ENCODE results near the gene IER3IP1. TPM values are rescaled to one million over a fixed set of nuclear protein-coding genes. Genes with fewer than 3 reads are reported as not detected.
"Not testable (repeated sequence)": the region's sequence is repeated elsewhere in the genome, so short reads cannot be mapped to it uniquely, and the experiment has no call there.

IER3IP1 gene
- total RNA-seq, result 12.6 and 13.2 TPM in 2 replicates

- intact Hi-C loops (cut with micrococcal nuclease), result loop anchor here (1.0 to 10.0 kb wide), 5 partner anchors 26 to 1359 kb away; partner anchors contain the start of genes CTIF, HDHD2, KATNAL2 and PIAS2
Observed at GRCh38 chr18:47175898-47176575, at the start of gene IER3IP1. IER3IP1 (minus strand) TSS chr18:47176364; CDS start chr18:47176277, 87 bp downstream.

DNA sequence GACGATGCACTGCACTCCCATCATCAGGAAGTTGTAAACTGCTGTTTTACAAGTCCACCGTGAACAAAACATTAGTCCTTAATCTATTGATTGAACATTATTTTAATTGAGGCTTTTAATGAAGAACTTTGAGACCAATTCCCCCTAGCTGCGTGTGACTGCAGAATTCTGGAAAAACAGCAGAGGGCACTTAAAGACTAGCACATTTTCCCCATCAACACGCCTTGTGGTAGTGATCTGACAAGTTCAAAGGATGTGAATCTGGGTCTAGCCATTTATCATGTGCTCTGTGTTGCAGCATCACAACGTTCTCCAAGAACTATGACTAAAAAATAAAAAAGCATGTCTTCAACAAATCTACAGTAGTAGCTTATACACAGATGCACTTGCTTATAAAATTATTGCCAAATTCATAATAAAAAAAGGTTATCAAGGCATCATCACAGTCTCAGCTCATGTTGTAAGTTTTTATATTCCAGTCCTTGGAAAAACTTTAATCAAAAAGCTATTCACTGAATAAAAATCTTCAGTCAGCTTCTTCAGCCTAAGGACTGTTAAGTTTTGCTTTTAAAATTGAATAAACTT lies 39.5 kb upstream of the IER3IP1 start:
- intact Hi-C loops (cut with micrococcal nuclease), result loop anchor here (1.0 kb wide), 2 partner anchors 534 to 539 kb away; no protein-coding TSS in a partner anchor

GRCh38 chr18:47209171-47209570 lies 33.0 kb upstream of the IER3IP1 start:
- intact Hi-C loops (cut with micrococcal nuclease), result no loop called here

GRCh38 chr18:47206945-47207637 lies 30.9 kb upstream of the IER3IP1 start:
- intact Hi-C loops (cut with micrococcal nuclease), result no loop called here

DNA sequence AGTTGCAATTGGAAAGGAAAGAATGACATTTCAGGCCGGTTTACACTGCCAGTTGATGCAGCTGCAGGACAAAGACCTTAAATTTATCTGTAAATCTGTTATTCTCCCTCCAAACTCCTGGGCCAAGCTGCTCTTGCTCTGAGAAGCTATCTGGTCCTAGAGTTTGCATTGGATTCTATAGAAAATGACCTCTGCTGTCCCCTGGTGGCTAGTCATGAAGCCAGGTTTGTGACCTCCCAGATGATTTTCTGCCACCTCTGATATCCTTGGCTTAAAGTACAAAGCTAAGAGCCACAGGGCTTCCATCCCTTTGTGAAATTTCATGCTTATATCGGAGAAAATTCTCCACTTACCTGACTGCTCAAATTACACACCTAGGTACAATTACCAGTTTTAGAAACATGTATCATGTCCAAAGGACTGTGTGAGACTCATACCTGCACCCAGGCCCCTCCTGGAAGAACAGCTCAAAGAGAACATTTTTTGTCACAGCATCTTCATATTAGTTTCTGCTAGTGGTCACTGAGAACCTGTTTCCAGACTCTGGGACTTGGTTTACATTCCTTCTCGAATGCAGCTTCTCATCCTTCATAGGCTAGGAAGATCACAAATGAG lies 28.9 kb upstream of the IER3IP1 start:
- intact Hi-C loops (cut with micrococcal nuclease), result loop anchor here (1.0 kb wide), 2 partner anchors 105 to 155 kb away; no protein-coding TSS in a partner anchor

DNA sequence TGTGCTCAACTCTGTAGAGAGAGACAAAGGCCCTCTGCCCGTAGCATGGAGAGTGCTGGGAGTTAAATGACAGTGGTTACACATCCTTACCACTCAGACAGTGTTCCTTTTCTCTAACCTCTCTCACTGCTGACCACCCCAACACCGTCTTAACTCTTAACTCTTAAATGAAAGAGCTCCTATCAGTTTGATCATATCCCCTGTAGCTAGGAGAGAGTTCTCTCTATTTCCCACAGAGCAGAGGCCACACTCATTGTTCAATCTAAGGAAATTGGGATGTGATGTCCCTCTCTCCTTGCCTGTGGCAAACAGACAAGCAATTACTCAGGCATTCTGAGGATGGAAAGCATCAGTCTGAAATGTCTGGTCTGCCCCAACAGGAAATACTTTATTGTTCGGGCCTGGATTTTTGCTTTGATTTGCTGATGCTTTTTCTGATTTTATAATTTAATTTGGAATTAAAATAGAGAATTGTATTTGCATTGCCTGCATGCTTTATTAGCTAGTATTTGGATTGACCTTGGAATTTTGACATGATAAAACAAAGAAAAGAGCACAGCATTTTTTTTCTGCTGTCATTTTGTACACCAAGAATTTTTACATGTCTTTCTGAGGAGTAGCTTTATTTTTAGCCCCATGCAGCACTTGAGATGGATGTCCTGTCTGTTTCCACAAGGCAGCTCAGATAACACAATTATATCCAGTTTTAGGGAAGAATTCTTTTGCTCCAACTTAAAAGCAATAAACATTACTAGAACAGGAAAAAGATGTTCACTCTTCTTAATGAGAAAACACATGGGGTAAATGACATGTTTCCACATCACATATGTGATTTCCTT lies 27.7 kb upstream of the IER3IP1 start:
- intact Hi-C loops (cut with micrococcal nuclease), result no loop called here

GRCh38 chr18:47195961-47196360 lies 19.8 kb upstream of the IER3IP1 start:
- intact Hi-C loops (cut with micrococcal nuclease), result not testable (repeated sequence)

GRCh38 chr18:47191961-47192360 lies 15.8 kb upstream of the IER3IP1 start:
- intact Hi-C loops (cut with micrococcal nuclease), result no loop called here

DNA sequence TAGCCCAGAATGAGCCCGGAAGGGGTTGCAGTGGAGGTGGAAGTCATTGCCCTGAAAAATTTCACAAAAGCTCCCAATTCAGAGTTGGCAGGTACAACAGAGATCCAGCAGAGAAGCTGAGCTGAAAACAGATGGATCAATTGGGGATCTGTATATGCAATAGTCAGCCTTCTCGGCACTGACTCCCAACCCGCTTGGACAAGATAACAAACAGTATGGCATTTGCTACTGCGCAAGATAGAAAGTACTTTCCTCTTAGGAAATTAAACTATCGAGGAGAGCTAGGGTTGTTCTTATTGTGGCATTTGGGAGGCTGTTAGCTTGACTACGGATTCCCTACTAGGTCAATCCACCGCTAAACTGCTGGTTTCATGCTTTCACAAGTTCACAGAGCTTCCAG lies 11.6 kb upstream of the IER3IP1 start:
- intact Hi-C loops (cut with micrococcal nuclease), result no loop called here

DNA sequence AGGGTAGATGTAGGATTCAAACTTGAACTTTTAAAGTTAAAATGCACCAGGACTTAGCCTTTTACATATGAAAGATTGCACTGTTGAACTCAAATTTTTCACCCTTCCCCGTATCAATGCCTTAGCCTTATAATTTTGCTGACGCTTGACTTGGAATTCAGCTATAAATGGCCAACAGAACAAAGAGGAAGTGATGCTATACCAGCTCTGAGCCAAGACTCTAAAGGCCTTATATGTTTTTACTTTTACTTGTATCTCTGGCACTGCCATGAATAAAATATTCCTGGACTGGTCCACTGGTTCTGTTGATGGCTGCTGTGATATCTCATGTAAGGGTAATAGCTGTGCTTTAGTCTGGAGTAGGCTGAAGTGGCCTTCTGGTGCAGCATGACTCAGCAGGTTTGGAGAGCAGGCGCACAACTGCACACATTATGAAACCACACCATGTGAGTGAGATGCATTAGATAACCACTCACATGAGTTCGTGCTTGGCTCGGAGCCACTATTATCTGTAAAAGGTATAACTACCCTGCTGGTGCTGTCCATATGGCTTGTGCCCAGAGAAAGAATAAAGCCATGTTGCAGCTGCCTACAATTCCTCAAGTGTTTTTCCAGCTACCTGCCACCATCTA lies 8.4 kb upstream of the IER3IP1 start:
- intact Hi-C loops (cut with micrococcal nuclease), result no loop called here

DNA sequence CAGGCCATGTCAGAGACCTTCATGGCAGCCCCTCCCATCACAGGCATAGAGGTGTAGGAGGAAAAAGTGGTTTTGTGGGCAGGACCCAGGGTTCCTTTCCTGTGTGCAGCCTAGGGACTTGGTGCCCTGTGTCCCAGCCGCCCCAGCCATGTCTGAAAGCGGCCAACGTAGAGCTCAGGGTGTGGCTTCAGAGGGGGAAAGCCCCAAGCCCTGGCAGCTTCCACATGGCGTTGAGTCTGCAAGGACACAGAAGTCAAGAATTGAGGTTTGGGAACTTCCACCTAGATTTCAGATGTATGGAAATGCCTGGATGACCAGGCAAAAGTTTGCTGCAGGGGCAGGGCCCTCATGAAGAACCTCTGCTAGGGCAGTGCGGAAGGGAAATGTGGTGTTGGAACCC lies 6.0 kb upstream of the IER3IP1 start:
- intact Hi-C loops (cut with micrococcal nuclease), result not testable (repeated sequence)

DNA sequence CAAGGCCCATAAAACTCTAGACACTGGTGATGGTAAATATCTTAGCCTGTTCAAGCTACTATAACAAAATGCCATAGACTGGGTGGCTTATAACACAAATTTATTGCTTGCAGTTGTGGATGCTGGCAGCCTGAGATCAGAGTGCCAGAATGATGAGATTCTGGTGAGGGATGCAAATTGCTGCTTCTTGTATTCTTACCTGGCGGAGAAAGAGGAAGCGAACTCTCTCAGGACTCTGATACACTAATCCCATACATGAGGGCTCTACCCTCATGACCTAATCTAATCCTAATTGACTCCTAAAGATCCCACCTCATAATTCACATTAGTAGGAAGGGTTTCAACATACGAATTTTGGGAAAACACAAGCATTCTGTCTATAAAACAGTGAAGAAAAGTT lies 4.6 kb upstream of the IER3IP1 start:
- intact Hi-C loops (cut with micrococcal nuclease), result no loop called here

DNA sequence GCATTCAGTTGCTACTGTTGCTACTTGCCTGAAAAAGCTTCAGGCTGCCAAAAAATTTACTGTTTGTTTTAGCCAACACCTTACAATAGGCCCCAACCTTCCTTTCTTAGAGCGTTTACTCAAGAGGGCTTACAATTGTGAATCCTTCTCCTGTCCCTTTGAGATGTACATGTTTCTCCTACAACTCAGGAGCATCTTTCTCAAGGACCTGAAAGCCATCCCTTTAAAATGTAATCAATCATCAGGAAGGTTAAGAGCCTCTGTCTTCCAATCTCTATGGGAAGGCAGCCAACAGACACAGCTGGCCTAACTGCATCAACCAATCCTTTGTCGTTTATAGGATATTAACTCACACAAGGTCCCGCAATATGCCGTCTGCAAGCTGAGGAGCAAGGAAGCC lies 3.4 kb upstream of the IER3IP1 start:
- intact Hi-C loops (cut with micrococcal nuclease), result loop anchor here (10.0 kb wide), 1 partner anchor 1355 kb away; the partner anchor contains the start of gene CTIF

DNA sequence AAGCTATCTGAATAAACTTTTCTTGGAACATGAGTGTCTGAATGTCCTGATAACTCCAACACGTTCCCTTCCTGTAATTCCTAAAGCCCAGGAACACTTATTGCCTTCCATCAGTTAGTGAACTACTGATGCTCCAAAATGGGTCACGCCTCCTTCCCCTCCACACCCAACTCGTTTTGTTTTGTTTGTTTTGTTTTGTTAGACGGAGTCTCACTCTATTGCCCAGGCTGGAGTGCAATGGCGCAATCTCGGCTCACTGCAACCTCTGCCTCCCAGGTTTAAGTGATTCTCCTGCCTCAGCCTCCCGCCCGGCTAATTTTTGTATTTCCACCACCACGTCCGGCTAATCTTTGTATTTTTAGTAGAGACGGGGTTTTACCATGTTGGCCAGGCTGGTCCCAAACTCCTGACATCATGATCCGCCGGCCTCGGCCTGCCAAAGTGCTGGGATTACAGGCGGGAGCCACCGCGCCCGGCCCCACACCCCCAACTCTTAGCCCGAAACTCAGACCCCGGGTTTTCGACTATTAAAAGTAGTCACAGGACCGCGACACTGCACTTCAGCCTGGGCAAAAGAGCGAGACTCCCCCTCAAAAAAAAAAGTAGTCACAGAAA lies 774 bp downstream of the IER3IP1 start:
- intact Hi-C loops (cut with micrococcal nuclease), result loop anchor here (10.0 kb wide), 1 partner anchor 1359 kb away; the partner anchor contains the start of gene CTIF

DNA sequence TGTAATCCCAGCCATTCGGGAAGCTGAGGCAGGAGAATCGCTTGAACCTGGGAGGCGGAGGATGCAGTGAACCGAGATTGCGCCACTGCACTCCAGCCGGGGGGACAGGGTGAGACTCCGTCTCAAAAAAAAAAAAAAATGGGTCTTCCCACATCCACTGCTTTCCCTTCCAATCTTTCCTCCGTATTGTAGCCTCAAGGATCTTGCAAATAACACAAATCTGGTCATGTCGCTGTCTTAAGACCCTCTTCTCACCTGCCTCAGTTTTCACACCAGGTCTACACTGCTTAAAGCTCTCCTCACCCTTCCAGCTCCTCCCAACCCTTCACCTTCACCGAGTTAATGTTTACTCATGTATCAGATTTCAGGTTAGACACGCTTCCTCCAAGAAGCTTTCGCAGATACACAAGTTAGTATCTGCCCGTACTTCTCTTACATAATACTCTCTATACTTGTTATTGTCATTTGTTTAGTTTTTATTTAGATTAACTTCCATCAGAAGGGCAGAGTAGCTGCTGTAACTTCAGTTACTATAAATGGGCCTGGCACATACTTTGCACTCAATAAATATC lies 1.5 kb downstream of the IER3IP1 start:
- intact Hi-C loops (cut with micrococcal nuclease), result loop anchor here (10.0 kb wide), 1 partner anchor 1360 kb away; the partner anchor contains the start of gene CTIF

- intact Hi-C loops (cut with micrococcal nuclease), result loop anchor here (10.0 kb wide), 1 partner anchor 1362 kb away; the partner anchor contains the start of gene CTIF
Observed at GRCh38 chr18:47172476-47172875, 3.7 kb downstream of the IER3IP1 start.

GRCh38 chr18:47168913-47169312 lies 7.3 kb downstream of the IER3IP1 start:
- intact Hi-C loops (cut with micrococcal nuclease), result no loop called here

DNA sequence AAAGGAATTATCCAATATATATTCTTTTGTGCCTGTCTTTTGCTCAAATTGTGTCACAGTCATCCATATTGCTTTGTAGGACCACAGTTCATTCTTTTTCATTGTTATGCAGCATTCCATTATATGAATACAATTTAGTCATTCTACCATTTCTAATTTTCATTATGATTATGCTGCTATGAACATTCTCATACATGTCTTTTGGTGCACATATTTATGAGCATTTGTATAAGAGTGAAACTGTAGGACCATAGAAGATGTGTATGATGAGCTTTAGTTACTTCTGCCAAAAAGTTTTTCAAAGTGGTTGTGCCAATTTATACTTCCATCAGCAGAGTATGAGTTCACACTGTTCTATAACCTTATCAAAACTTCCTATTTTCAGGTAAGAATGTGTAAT lies 7.7 kb downstream of the IER3IP1 start:
- intact Hi-C loops (cut with micrococcal nuclease), result no loop called here

- intact Hi-C loops (cut with micrococcal nuclease), result no loop called here
Observed at GRCh38 chr18:47166294-47166693, 9.9 kb downstream of the IER3IP1 start.
